ENCODE measurements around the gene CFAP97D1. TPM values are rescaled to one million over a fixed set of nuclear protein-coding genes. Genes with fewer than 3 reads are reported as not detected.

Gene CFAP97D1
- total and polyA plus RNA-seq, 10 of the 15 experiments (the other 5 are each of a cell fraction or from before 2014, with no cell fraction given), result 0.13 TPM; not detected in 9

DNA sequence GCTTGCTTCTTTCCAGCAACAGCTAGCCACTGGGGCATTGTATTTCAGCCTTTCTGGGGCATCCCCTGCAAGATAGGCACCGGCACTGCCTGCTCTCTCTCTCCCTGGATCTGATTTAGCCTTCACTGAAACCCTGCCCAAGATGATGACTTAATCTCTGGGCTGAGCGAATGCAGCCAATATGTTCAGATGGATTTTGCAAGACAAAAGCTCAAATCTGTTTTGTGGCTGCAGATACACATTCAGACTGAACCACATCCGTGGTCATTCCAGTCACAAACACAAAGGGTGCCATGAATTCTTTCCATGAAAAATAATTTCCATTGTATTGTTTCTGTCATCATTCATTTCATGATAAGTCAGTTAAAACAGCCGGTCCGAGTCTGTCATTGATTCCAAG lies 45.9 kb upstream of the CFAP97D1 start:
- no TSS peak for BruUV-seq (replicated peaks)
- Histone ChIP-seq H4K20me1 (ENCODE audit: control insufficient read depth, insufficient read depth) (no peaks in the 10 kb centered on the region), H3K9me3 (replicated peaks; ENCODE audit: control insufficient read depth, insufficient read depth, low read length) (no peaks in the 10 kb centered on the region), H3K4me1 (ENCODE audit: control insufficient read depth, insufficient read depth, low read length) (no peaks in the 10 kb centered on the region), H3K27me3 (replicated peaks in 1 of 2; ENCODE audit: control insufficient read depth in 2 of 2, insufficient read depth in 2 of 2, low read length in 1 of 2) (peaks cover 0 to 4% of the 10 kb centered on the region in 2 experiments; a peak in 1 of 4 replicates), H3K27ac (ENCODE audit: control insufficient read depth, insufficient read depth) (no peak overlapping the region), H3K4me3 (no peak overlapping the region), H3K36me3 (ENCODE audit: control insufficient read depth in 2 of 2, insufficient read depth in 2 of 2, low read length in 1 of 2) (no peaks in the 10 kb centered on the region), H2AFZ (ENCODE audit: control insufficient read depth, low read depth, low read length) (no peak overlapping the region), H3K9ac (ENCODE audit: control insufficient read depth, insufficient read depth, low read length) (no peak overlapping the region), H3K4me2 (ENCODE audit: control insufficient read depth, insufficient read depth) (no peak overlapping the region), H3K79me2 (ENCODE audit: control insufficient read depth, insufficient read depth, low read length) (no peaks in the 10 kb centered on the region)
- no peak for ATAC-seq
- ChIA-PET SMC1A (ENCODE audit: uncharacterized antibody, unreplicated experiment) (interaction anchor here (1.0 kb wide), 1 partner anchor 19 kb away, joined by 4 read pairs; no protein-coding TSS in a partner anchor), RAD21 (ENCODE audit: unreplicated experiment) (no interaction called here), CTCF (no interaction called here), POLR2A (no interaction called here)
- no peak for DNase-seq (ENCODE audit: low read depth, low spot score)
- WGBS (ENCODE audit: insufficient coverage, insufficient replicate concordance, low lambda C conversion rate, missing lambda C conversion rate), result 57% methylated on average over 5 of the region's 5 CpGs
- TF ChIP-seq ZZZ3 (IDR thresholded peaks at IDR 0.05; ENCODE audit: control insufficient read depth, insufficient read length, low read depth) (no peak), BCL11A (IDR thresholded peaks at IDR 0.05; ENCODE audit: low read depth, low read length) (no peak), CHD4 (IDR thresholded peaks at IDR 0.05) (no peak), JUNB (IDR thresholded peaks at IDR 0.05) (no peak), NR2C1 (IDR thresholded peaks at IDR 0.05) (no peak), BHLHE40 (IDR thresholded peaks at IDR 0.05; ENCODE audit: borderline replicate concordance in 1 of 2, low read depth in 2 of 2, low read length in 1 of 2) (no peak), HDAC2 (IDR thresholded peaks at IDR 0.05) (no peak), ZNF24 (IDR thresholded peaks at IDR 0.05) (no peak), GABPA (IDR thresholded peaks at IDR 0.05; ENCODE audit: low read depth) (no peak), POLR2AphosphoS2 (IDR thresholded peaks at IDR 0.05; ENCODE audit: low read depth, low read length) (no peak), WRNIP1 (IDR thresholded peaks at IDR 0.05; ENCODE audit: borderline replicate concordance, low read depth, low read length) (no peak), NR2F1 (conservative IDR thresholded peaks at IDR 0.05) (no peak), TCF3 (IDR thresholded peaks at IDR 0.05; ENCODE audit: borderline replicate concordance, insufficient read depth, low read depth, low read length) (no peak), RELA (IDR thresholded peaks at IDR 0.05; ENCODE audit: borderline replicate concordance, partially characterized antibody) (no peak), EP300 (IDR thresholded peaks at IDR 0.05; ENCODE audit: borderline replicate concordance in 1 of 2, control insufficient read depth in 1 of 2, low read depth in 2 of 2, low read length in 2 of 2) (no peak)
- TF ChIP-seq, protein P1, sequence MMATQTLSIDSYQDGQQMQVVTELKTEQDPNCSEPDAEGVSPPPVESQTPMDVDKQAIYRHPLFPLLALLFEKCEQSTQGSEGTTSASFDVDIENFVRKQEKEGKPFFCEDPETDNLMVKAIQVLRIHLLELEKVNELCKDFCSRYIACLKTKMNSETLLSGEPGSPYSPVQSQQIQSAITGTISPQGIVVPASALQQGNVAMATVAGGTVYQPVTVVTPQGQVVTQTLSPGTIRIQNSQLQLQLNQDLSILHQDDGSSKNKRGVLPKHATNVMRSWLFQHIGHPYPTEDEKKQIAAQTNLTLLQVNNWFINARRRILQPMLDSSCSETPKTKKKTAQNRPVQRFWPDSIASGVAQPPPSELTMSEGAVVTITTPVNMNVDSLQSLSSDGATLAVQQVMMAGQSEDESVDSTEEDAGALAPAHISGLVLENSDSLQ (IDR thresholded peaks at IDR 0.05), result no peak
- in situ Hi-C loops (cut with MboI) (no loop called here), intact Hi-C loops (cut with micrococcal nuclease; ENCODE audit: unreplicated experiment) (no loop called here)
- no peak for FAIRE-seq

Measured in GM12878 (cell line).